Heart left ventricle (tissue), 13 donors: ENCODE data around the gene RAPGEF3.

Source experiments
- POLR2A ChIP-seq, 2 donors: fragments of 450-650 bp; IDR thresholded peaks; one replicate each; pipeline ENCODE4 v1.6.1; 2017; ENCODE audit warnings: antibody characterized with exemption in 2 of 2, mild to moderate bottlenecking in 2 of 2, moderate library complexity in 2 of 2
- TF ChIP-seq, protein P1 (sequence below), 12 donors: fragments of 200-600 bp; sonication (generic) in 4 of 12; IDR thresholded peaks; one replicate each; pipeline versions ENCODE4 v1.5.0 to v1.8.0; 2018 to 2022; ENCODE audit warnings: antibody characterized with exemption in 12 of 12, mild to moderate bottlenecking in 5 of 12
- donor health status: ischemic (EF 13 %, LVEDD 7.1; RV severe dilation, severe dysfunction).
- donor health status: DM: no; HTN: yes; CAD: no.
- donor health status: DM: no; HTN: no; CAD: no.
- donor health status: ischemic (EF 25% LVEDD 6.9; RV normal size, moderate dysfunction).
- donor health status: ischemic (EF 25% LVEDD 5.7; RV mildly dilated, moderate dysfunction).
- donor health status: ischemic (EF 35%, LVEDD 5.7; RV mildly dilated, moderate dysfunction).
- donor health status: nonischemic (EF 11% LVEDD 7.7; RV severe dilation, severe dysfunction).
- donor health status: DM: yes; HTN: yes; CAD: no.
- donor health status: PGD.
- donor health status: ischemic (EF 29% LVEDD 5.4; RV normal size, mild dysfunction).
- donor health status: nonischemic (EF 23%, LVEDD 6.1; RV moderate dilation, normal function).

DNA sequence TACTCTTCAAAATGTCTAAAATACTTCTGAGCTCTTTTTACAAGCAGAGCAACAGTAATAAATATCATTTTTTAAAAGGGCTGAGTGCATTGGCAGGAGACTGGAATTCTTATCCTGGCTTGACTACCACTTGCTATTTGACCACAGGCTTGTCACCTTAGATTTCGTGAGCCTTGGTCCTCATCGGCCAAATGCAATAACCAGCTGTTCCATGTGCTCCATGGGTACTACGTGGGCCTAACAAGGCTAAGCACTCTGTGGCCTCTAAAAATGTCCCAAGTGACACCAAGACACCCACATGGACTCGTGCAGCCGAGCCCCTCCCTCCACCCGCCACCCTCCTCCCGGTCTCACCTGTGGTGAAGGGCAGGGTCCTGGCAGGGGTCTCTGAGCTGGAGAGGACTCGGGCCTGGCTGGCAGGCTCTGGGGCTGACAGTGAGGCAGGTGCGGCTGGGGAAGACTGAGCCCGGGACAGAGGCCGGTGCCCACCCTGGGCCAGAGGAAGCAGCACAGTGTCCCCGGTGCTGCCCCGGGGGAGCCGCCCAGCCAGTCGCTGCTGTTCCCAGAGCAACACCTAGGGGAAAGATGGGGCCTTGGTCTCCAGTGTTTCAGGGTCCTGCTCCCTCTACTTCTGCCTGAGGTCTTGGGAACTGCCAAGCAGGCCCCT lies 34.5 kb upstream of the RAPGEF3 start:
- TF ChIP-seq, protein P1, sequence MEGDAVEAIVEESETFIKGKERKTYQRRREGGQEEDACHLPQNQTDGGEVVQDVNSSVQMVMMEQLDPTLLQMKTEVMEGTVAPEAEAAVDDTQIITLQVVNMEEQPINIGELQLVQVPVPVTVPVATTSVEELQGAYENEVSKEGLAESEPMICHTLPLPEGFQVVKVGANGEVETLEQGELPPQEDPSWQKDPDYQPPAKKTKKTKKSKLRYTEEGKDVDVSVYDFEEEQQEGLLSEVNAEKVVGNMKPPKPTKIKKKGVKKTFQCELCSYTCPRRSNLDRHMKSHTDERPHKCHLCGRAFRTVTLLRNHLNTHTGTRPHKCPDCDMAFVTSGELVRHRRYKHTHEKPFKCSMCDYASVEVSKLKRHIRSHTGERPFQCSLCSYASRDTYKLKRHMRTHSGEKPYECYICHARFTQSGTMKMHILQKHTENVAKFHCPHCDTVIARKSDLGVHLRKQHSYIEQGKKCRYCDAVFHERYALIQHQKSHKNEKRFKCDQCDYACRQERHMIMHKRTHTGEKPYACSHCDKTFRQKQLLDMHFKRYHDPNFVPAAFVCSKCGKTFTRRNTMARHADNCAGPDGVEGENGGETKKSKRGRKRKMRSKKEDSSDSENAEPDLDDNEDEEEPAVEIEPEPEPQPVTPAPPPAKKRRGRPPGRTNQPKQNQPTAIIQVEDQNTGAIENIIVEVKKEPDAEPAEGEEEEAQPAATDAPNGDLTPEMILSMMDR (IDR thresholded peaks at IDR 0.05), result no peak
- no peak for TF ChIP-seq POLR2A (IDR thresholded peaks at IDR 0.05)
